ENCODE results near the gene CLEC4G.

DNA sequence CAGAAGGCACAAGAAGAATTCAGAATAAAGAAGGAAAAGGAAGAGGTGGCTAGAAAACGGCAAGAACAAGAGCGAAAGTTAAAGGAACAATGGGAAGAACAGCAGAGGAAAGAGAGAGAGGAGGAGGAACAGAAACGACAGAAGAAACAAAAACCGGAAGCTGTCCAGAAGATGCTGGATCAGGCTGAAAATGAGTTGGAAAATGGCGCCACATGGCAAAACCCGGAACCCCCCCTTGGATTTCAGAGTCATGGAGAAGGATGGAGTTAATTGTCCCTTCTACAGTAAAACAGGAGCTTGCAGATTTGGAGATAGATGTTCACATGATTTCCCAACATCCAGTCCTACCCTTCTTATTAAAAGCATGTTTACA, 8.8 kb upstream of the CLEC4G start:
- TF ChIP-seq ZNF337 (CRISPR knock-in tag; IDR thresholded peaks at IDR 0.05; ENCODE audit: borderline replicate concordance, low read depth), result no peak
- no peak for TF ChIP-seq ZNF350 (CRISPR knock-in tag; IDR thresholded peaks at IDR 0.05; ENCODE audit: borderline replicate concordance, low read depth)
- TF ChIP-seq SOX6 (IDR thresholded peaks at IDR 0.05), result no peak
- no peak for TF ChIP-seq SOX6 (CRISPR knock-in tag; IDR thresholded peaks at IDR 0.05)
- no peak for TF ChIP-seq SRSF4 (IDR thresholded peaks at IDR 0.05; ENCODE audit: low read depth, low read length, poor library complexity, severe bottlenecking)
- no peak for TF ChIP-seq FLYWCH1 (CRISPR knock-in tag; IDR thresholded peaks at IDR 0.05)
- TF ChIP-seq ZNF282 (IDR thresholded peaks at IDR 0.05; ENCODE audit: partially characterized antibody), result no peak
- no peak for TF ChIP-seq YY1 (IDR thresholded peaks at IDR 0.05; ENCODE audit: insufficient read depth, insufficient replicate concordance, low read depth, low read length)
- no peak for TF ChIP-seq MIER3 (CRISPR knock-in tag; IDR thresholded peaks at IDR 0.05; ENCODE audit: borderline replicate concordance)
- no peak for TF ChIP-seq ZNF235 (CRISPR knock-in tag; IDR thresholded peaks at IDR 0.05; ENCODE audit: borderline replicate concordance)
- TF ChIP-seq TRIM24 (CRISPR knock-in tag; IDR thresholded peaks at IDR 0.05), result no peak
- no peak for TF ChIP-seq ZNF10 (CRISPR knock-in tag; IDR thresholded peaks at IDR 0.05; ENCODE audit: borderline replicate concordance, low read depth)
- TF ChIP-seq CAMTA2 (CRISPR knock-in tag; IDR thresholded peaks at IDR 0.05; ENCODE audit: borderline replicate concordance), result no peak
- TF ChIP-seq, protein P1, sequence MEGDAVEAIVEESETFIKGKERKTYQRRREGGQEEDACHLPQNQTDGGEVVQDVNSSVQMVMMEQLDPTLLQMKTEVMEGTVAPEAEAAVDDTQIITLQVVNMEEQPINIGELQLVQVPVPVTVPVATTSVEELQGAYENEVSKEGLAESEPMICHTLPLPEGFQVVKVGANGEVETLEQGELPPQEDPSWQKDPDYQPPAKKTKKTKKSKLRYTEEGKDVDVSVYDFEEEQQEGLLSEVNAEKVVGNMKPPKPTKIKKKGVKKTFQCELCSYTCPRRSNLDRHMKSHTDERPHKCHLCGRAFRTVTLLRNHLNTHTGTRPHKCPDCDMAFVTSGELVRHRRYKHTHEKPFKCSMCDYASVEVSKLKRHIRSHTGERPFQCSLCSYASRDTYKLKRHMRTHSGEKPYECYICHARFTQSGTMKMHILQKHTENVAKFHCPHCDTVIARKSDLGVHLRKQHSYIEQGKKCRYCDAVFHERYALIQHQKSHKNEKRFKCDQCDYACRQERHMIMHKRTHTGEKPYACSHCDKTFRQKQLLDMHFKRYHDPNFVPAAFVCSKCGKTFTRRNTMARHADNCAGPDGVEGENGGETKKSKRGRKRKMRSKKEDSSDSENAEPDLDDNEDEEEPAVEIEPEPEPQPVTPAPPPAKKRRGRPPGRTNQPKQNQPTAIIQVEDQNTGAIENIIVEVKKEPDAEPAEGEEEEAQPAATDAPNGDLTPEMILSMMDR (CRISPR knock-in tag; IDR thresholded peaks at IDR 0.05), result no peak
- no peak for TF ChIP-seq POLR2AphosphoS5 (IDR thresholded peaks at IDR 0.05; ENCODE audit: low read depth, low read length)
